Aorta (tissue), 5 donors: ENCODE data around the gene ZNF385B. TPM values are rescaled to one million over a fixed set of nuclear protein-coding genes. Genes with fewer than 3 reads are reported as not detected.

Experiments
- ATAC-seq: fragments of 200-7000 bp; cut with Tn5 transposase; one replicate; pipeline ENCODE4 v1.9.1; 2022; ENCODE audit warnings: moderate library complexity; ENCODE audit not compliant: low FRiP score
- DNase-seq, 2 donors: peaks; one replicate each; pipeline ENCODE4 v3.0.0-alpha.2; 2020
- H3K27ac ChIP-seq, 2 donors: one replicate each; pipeline ENCODE4 v1.5.1; 2013; ENCODE audit warnings: low read length in 2 of 2, mild to moderate bottlenecking in 2 of 2, moderate library complexity in 2 of 2, control low read depth in 1 of 2, inconsistent platforms in 1 of 2, low read depth in 1 of 2
- H3K27me3 ChIP-seq, 2 donors: one replicate each; pipeline ENCODE4 v1.6.1; 2013; ENCODE audit warnings: control low read depth in 1 of 2, low read length in 1 of 2, mild to moderate bottlenecking in 1 of 2, moderate library complexity in 1 of 2; ENCODE audit not compliant: insufficient read depth in 2 of 2, control insufficient read depth in 1 of 2
- H3K36me3 ChIP-seq, 2 donors: one replicate each; pipeline ENCODE4 v1.6.1; 2013; ENCODE audit warnings: control low read depth in 1 of 2, low read length in 1 of 2, mild to moderate bottlenecking in 1 of 2; ENCODE audit not compliant: insufficient read depth in 2 of 2, control insufficient read depth in 1 of 2
- H3K4me1 ChIP-seq, 2 donors: one replicate each; pipeline ENCODE4 v1.6.1; 2013; ENCODE audit warnings: low read length in 2 of 2, control low read depth in 1 of 2, mild to moderate bottlenecking in 1 of 2, moderate library complexity in 1 of 2; ENCODE audit not compliant: insufficient read depth in 2 of 2, control insufficient read depth in 1 of 2
- H3K4me3 ChIP-seq, 2 donors: one replicate each; pipeline ENCODE4 v1.5.1; 2013; ENCODE audit warnings: low read length in 2 of 2, control low read depth in 1 of 2, mild to moderate bottlenecking in 1 of 2
- H3K9me3 ChIP-seq: one replicate; pipeline ENCODE4 v1.6.1; 2013; ENCODE audit warnings: mild to moderate bottlenecking, low read length; ENCODE audit not compliant: control insufficient read depth
- WGBS, 2 donors: extraction: QIAGEN DNeasy Blood & Tissue Kit; methylation state at CpG; one replicate each; pipeline ENCODE4 v1.1.7; 2013; 5-methylcytosine and 5-hydroxymethylcytosine counted together
- intact Hi-C, 2 donors: fragments of 100-400 bp; cut with DNase I; formaldehyde crosslinking; loops; one replicate each; pipeline versions ENCODE4 v1.14.2 to v1.15.0; 2022
- microRNA-seq, 2 donors: library from miRNA; unstranded; fragments of <30 nt; microRNA quantifications; one replicate each; pipeline ENCODE4 v1.2.0, GENCODE V29; 2020
- polyA plus RNA-seq, 2 donors: library from polyadenylated mRNA; stranded (reverse); fragments of 200-250 nt; gene quantifications; one replicate each; pipeline ENCODE4 v1.2.3, GENCODE V29; 2013
- total RNA-seq, 2 donors: library from RNA; stranded (reverse); fragmentation: NEBNext Ultra II Directional; extraction: Animal tissue kit (Norgen Biotek cat#: 25700); gene quantifications; one replicate each; pipeline ENCODE4 v1.2.1, GENCODE V29; 2021
- donor health status: healthy with polysubstance abuse.
- donor health status: Bipolar disorder and iron deficiency.
- donor health status: DM: no; HTN: no; CAD: no.
- donor health status: DM: no; HTN: no; CAD: no.
- donor health status: DM: yes; HTN: yes; CAD: no.

Gene ZNF385B
- total and polyA plus RNA-seq, 4 donors, result 3.3 to 4.6 (median 4.0) TPM; not detected in 1

DNA sequence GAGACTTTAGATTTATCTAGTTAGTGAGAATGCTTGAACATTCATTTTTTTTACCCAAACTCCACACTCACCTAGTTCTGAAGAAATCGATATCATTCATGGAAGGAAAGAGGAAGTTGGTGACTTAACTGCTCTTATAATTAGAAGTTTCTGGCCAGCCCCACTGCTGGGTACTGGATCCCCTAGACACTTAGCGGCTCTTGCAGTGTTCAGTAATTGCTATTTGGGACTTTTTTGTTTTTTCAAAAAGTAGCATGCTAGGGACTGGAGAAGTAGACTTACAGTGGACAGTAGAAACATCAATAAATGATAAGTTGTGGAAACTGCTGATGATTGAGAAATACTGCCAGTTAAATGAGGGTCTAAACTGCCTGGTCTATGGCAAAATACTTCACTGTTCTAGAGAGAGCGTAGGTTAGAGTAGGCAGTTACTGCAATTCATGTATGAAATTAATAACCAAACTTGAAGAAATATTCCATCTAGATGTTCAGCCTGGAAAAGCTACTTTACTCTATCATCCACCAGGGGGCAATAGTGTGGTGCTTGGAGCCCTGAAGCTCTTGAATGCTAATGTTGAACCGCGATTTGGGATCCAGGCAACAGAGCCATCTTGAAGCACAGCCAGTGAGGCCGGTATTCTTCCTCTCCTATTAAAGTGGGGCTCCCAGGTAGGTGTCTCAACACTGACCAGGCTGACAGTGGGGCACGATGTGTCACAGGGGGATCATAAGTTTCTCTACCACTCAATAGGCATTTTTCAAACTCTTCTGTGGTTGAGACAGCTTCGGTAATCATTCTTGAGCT, 450.7 kb downstream of the ZNF385B start:
- no peak for DNase-seq
- WGBS, 2 donors, result 29 to 44% methylated on average over 8 of the region's 8 CpGs
- Histone ChIP-seq H3K27me3 (no peaks in the 10 kb centered on the region), H3K4me1 (no peaks in the 10 kb centered on the region), H3K9me3 (no peaks in the 10 kb centered on the region), H3K27ac (no peak overlapping the region), H3K36me3 (no peaks in the 10 kb centered on the region), H3K4me3 (no peak overlapping the region)
- intact Hi-C loops, result loop anchor here in 1 of 2 donors (10.0 kb wide), 1 partner anchor 196 kb away; no protein-coding TSS in a partner anchor
- ATAC-seq, result peak; percentile 77

DNA sequence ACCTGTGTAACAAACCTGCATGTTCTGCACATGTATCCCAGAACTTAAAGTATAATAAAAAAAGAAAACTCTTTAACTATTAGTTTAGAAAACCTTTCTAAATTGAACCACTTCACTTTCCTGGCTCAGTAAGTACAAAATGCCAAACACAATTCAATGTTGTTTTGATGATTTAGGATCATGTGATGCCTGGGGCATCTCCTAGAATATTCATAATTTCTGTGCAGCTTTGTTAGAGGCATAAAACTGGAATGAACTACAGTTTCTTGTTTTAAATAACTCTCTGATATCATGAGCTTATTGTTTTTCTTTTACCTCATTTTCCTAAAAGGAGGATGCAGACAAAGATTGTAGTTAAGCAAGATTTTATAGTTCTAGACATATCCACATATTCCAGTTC, 457.8 kb downstream of the ZNF385B start:
- no peak for ATAC-seq

DNA sequence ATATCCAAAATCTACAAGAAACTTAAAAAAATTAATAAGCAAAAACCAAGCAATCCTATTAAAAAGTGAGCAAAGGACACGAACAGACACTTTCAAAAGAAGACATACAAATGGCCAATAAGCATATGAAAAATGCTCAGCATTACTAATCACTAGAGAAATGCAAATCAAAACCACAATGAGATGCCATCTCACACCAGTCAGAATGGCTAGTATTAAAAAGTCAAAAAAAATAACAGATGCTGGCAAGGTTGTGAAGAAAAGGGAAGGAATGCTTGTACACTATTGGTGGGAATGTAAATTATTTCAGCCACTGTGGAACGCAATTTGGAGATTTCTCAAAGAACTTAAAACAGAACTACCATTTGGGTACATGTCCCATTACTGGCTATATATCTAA, 467.9 kb downstream of the ZNF385B start:
- H3K36me3 ChIP-seq, result no peaks in the 10 kb centered on the region
- DNase-seq (no peak), ATAC-seq (no peak)
- 71 to 81% methylated on average over 2 of the region's 2 CpGs for WGBS, 2 donors
- no peak overlapping the region for H3K4me3 ChIP-seq
- no peak overlapping the region for H3K27ac ChIP-seq
- H3K27me3 ChIP-seq, result no peaks in the 10 kb centered on the region
- H3K4me1 ChIP-seq, result no peaks in the 10 kb centered on the region
- no peaks in the 10 kb centered on the region for H3K9me3 ChIP-seq
- intact Hi-C loops, result no loop called here

More for the DNA sequence above, 457.8 kb downstream of the ZNF385B start:
- no peaks in the 10 kb centered on the region for H3K4me1 ChIP-seq
- H3K4me3 ChIP-seq, result no peak overlapping the region
- H3K9me3 ChIP-seq, result no peaks in the 10 kb centered on the region
- no peak for DNase-seq
- no peak overlapping the region for H3K27ac ChIP-seq
- H3K27me3 ChIP-seq, result no peaks in the 10 kb centered on the region
- intact Hi-C loops, result no loop called here
- no peaks in the 10 kb centered on the region for H3K36me3 ChIP-seq

Small RNA genes within 50 kb of the gene (microRNA-seq; reads per million reads assigned to microRNA genes)
- 0 reads per million in 2 donors for gene MIR1258

Other genes starting within 250 kb of the ZNF385B start
- 10 to 100 TPM; 20.3 to 22.0 TPM for gene CWC22, start 145.7 kb upstream of the ZNF385B start, total RNA-seq
- gene CWC22, start 145.7 kb upstream of the ZNF385B start, polyA plus RNA-seq, result 10 to 100 TPM; 12.8 to 13.4 TPM